Measurements from ENCODE around the gene MCTP1.

GRCh38 chr5:95045181-95045965 is 239.5 kb downstream of the MCTP1 start:
- TF ChIP-seq CTCF (IDR thresholded peaks at IDR 0.05; ENCODE audit: control extremely low read depth in 1 of 3, insufficient read depth in 1 of 3, low read depth in 1 of 3, low read length in 3 of 3) = no peak
- no peak for TF ChIP-seq NRF1 (IDR thresholded peaks at IDR 0.05; ENCODE audit: low read depth, low read length)
- TF ChIP-seq YY1 (IDR thresholded peaks at IDR 0.05; ENCODE audit: low read depth, low read length) = no peak
- TF ChIP-seq ZNF274 (IDR thresholded peaks at IDR 0.05; ENCODE audit: borderline replicate concordance, extremely low read depth, low read length) = no peak
- no peak for TF ChIP-seq POLR2A (IDR thresholded peaks at IDR 0.05; ENCODE audit: control extremely low read depth in 1 of 2, low read depth in 2 of 2, low read length in 2 of 2)
- no peak for TF ChIP-seq CEBPB (IDR thresholded peaks at IDR 0.05; ENCODE audit: low read depth, low read length)
- no peak for TF ChIP-seq GABPA (IDR thresholded peaks at IDR 0.05; ENCODE audit: borderline replicate concordance, insufficient read depth, low read length)
- no peak for TF ChIP-seq MAX (IDR thresholded peaks at IDR 0.05)
- no peak for TF ChIP-seq EZH2 (IDR thresholded peaks at IDR 0.05; ENCODE audit: low read depth, low read length, severe bottlenecking)
- TF ChIP-seq TCF12 (IDR thresholded peaks at IDR 0.05; ENCODE audit: low read depth, low read length) = no peak
- no peak for TF ChIP-seq USF2 (IDR thresholded peaks at IDR 0.05; ENCODE audit: low read length)
- no peak for TF ChIP-seq TAF1 (IDR thresholded peaks at IDR 0.05; ENCODE audit: low read depth, low read length)
- TF ChIP-seq FOSL1 (IDR thresholded peaks at IDR 0.05; ENCODE audit: insufficient read depth, low read depth, low read length) = no peak
- TF ChIP-seq EP300 (IDR thresholded peaks at IDR 0.05; ENCODE audit: borderline replicate concordance in 1 of 2, low read depth in 2 of 2, low read length in 2 of 2) = no peak

All from H1 (cell line).